Stimulated activated CD8-positive, alpha-beta memory T cell treated with anti-CD3 and anti-CD28 coated beads, Interleukin-12 subunit alpha, Interleukin-12 subunit beta, amount 100 ng/mL, for 4 hours (primary cell): ENCODE measurements around the gene GNAI3.

Source experiments
- DNase-seq: peaks from one replicate; pipeline ENCODE4 v3.0.0-alpha.2; 2020; ENCODE audit warnings: low read depth

Gene GNAI3

DNA sequence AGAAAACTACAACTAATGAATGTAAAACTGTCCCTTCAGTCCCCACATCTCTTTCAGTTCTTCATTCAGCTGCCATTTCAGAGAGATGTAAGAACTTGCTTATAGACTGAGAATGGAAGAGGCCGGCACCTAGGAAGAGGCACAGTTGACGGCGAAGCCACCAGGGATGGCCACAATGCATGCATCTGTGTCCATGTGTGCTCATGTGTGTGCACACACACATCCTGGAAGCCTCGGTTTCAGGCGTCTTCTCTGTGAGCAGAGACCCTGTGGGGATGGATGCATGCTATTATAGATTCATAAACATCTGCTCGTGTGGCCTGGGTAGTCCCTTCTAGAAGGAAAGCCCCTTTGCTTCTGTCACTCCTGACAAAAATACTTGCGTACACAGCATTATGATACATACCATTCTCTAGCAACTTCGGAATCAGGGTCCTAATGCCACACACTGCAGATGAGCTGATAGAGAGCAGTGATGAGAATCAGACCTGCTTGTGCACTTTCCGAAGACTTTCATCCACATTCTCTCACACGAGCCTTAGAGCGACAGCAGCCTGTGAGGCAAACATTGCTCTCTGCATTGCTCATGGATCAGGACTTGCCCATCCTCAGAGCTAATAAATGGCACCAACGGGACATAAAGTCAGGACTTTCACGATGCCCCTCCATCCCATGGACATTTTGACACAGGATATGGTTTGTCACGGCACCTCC is 21.2 kb upstream of the GNAI3 start:
- no peak for DNase-seq

DNA sequence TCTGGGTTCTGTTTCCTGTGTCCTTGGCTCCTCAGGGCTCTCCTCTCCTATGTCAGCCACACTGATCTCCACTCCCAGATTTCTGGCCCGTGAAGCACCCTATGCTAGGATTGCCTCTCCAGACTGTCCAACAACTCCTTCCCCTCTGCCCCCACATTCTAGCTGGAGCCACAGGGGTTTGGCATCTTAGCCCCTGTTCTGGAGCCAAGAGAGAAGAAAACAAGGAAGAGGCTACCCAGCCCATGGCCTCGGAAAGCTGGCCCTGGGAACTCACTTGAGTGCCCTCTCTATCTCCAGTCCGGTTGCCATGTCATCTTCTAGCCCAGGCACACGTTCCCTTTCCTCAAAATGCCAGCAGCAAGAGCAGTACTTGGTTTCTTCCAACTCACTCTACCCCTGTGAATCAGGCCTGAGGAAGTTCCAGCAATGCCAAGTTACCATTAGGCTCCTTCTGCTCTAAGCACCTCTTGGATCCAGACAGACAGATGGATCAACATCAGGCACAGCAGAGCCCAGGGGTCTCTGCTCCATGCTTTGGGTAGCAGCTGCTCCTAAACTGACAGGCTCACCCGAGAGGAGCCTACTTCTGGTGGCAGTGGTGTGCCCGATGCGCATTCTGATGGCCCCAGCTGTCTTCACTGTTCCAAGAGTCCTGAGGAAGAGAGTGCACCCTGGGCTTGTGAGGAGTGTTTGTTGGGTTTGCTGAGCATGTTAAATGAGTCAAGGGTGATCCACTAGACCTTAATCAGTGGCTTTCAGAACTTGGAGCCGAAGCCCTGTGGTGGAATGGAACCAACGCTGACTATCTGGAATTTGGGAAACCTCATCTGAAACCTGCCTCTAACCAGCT is 20.3 kb upstream of the GNAI3 start:
- DNase-seq, result no peak

DNA sequence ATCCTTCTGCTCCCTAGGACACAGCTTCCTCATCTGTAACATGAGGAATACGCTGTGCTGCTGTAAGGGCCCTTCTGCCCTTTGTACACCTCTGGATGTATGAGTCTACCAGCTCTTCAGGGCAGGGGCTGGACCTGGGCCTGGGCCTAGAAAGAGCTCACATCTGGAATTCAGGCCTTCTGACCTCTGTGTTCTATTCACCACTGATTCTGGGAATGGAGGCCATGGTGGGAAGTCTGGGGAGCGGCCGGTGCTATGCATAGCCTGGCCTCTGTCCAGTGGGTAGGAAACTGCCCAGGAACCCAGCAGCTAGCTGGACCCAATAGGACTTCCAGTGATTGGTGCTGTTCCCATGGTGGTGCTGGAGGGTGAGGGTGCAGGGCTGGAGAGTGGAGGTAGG is 19.7 kb upstream of the GNAI3 start:
- no peak for DNase-seq

DNA sequence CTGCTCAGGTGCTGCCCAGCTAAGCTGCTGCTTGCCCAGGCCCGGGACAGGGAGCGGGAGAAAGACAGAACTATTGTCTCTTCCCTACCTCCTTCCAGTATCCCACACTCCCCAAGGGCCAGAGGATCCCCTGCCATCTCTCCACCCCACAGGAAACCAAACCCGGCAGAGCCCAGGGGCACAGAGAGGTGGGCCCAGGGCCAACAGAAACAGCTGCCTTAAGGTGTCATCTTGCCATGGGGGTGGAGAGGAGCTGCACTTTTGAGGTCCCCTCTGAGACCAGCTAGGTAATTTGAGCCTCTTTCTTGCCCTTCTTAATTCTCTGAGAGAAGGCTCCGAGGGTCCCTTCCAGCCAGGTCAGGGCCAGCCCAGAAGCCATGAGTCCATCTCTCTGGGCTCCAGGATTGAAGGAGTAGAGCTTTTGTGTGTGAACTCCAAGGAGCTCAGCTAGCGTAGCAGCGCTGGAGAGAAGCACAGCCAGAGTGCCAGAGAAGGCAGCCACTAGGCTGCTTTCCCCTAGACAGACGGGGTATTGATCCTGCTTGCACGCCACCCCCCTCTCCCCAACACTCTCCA is 18.4 kb upstream of the GNAI3 start:
- DNase-seq, result no peak

DNA sequence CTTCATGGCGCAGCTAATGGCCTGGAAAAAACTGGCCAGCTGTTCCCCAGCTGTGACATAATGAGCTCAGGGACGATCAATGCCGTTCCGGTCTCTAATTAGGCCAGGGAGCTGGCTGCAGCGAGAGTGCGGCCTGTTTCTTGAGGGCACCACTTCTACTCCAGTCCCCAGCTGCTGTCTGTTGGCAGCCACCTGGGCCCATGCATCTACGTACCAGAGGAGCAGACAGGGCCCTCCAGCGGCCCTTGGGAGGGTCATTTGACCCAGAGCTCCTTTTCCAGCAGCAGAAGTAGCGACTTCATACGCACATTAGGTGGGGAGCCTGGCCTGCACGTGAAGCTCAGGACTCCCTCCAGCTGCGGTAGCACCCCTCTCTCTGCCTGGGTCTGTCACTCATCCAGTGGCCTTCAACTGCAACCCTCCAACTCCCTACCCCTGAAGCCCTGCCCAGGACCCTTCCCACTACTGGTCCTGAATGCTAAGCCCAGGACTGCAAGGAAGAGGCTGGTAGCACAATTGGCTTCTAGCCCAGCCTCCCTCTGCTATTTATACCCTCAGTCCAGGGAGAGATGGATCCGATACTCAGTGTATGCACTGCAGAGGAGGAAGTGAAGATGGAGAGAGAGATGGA is 17.8 kb upstream of the GNAI3 start:
- DNase-seq, result no peak

DNA sequence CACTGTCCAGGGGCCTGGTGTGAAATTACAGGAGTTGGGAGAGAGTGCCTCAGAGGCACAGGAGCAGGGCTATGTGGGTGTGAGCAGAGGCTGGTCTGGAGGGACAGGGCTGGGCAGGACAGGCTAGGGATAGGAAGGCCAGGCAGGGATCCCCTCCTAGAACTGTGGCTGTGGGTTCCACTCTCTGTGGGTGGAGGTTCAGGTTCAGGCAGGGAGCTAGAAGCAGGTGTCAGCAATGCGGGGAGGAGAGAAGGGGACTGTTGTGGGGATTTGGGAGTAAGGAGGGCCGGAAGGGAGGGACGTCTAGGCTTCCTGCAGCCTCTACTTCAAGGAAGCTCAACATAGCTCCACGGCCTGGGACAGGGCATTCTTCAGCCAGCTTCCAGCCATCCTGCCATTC is 17.0 kb upstream of the GNAI3 start:
- no peak for DNase-seq

DNA sequence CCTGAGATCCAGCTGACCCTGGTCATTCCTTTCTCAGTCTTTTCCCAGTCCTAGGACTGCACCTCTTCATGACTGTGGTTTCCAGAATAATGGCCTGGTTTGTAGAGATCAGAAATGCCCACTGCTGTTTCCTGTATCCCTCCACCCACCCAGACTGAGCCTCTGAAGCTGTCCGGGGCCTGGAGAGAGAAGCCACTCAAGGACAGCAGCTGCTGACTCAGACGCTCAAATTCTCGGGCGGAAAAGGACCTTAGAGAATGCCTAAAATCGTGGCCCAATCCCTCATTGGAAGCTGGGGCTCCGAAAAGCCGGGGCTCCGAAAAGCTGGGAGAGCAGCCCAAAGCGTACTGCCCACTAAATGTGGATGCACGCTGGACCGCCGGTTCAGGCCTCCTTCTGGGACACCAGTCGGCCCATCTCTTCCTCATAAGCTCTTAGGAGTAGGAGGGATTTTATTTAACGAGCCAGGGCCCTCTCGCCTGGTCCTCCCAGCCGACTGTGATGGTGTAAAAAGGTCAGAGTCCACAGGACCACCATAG is 16.5 kb upstream of the GNAI3 start:
- DNase-seq, result no peak

DNA sequence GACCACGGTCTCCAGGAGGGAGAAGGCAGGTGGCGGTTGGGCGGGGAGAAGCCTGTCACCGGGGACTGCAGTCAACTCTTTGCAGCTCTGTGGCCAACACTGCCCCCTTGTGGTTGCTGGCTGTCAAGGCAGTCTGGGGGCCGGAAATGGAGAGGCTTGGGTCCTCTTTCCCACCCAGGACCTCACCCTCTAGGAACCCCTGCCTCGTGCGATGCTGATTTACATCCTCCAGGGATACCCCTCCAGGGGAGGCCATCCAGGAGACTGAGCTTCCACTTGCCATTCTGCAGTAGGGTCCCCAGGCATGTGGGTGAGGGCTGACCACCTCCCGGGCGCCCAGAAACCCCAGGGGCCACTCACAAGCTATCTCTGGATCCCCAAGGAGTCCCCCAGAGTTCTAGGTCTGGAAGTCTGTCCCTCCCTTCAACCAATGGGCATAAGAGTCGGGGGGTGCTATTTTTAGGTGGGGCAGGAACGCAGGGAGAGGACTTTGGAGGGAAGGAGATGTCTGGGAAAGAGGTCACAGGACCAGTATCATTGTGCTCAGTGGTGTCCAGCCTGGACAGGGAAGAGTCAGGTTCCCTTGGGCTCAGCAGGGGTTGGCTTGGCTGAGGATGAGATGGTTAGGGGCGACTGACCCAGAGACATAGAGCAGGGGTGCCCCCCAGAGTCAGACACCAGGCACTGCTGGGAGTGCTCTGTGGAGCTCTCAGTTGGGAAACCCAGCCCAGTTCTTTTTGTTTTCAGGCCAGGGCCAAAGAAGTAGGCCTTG is 15.9 kb upstream of the GNAI3 start:
- DNase-seq, result peak; percentile 77

DNA sequence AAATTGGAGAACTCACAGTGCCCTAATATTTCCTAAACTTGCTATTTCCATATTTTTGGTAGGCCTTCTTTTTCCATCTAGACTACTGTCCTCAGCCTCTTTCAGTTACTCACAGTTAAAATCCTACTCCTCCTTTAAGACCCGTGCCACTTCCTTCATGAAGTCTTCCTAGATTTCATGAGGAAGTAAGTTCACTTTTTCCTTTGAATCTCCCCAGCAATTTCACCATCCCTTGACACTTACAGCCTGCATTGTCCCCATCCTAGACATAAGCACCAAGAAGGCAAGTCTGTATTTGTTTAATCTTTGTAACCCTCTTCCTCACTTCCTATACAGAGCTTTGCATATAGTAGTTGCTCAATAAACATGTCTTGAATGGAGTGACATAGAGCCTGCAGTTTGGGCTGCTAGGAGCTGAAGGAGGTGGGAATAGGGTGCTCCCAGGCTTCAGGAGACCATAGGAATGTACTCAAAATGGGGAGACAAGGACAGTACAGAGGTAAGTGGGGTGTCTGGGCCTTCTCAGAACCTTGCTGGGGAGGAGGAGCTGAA is 14.0 kb upstream of the GNAI3 start:
- no peak for DNase-seq

DNA sequence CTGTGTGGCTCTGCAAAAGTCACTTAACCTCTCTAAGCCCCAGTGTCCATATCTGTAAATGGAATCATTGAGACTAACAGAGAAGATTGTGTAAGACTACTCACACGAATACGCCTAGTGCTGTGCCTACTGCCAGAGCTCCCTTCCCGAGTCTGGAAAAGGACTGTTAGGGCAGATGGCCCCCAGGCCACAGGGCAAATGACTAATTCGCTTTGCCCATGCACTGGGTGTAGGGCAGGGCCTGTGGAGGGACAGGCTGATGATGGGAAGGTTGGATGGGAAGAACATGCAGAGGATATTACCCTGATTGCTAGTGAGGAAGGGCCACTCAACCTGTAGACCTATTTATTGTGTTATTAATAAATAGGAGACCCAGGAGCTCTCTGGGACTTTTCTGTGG is 12.9 kb upstream of the GNAI3 start:
- no peak for DNase-seq

DNA sequence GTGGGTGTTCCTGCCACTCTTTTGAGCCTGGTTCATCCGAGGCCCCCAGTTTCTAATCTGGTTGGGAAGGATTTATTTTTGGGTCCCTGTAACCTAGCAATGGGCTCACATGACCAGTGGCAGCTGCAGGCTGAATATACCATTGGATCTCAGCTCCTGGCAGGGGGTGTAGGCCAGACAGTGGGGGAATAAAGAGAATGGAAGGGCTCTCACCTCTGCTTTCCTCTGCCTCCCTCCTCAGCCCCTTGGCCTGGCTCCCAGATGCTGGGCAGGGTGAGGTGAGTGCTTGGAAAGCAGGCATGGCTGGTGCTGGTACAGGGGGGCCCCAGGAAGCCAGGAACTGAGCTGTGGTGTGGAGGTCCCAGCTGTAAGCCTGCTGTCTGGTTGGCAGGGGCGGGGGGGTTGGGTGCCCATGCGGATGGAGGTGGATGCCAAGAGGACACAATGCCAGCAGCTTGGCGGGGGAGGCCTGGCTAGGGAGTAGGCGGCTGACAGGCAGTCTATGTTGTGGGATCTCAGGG is 12.4 kb upstream of the GNAI3 start:
- DNase-seq, result no peak

DNA sequence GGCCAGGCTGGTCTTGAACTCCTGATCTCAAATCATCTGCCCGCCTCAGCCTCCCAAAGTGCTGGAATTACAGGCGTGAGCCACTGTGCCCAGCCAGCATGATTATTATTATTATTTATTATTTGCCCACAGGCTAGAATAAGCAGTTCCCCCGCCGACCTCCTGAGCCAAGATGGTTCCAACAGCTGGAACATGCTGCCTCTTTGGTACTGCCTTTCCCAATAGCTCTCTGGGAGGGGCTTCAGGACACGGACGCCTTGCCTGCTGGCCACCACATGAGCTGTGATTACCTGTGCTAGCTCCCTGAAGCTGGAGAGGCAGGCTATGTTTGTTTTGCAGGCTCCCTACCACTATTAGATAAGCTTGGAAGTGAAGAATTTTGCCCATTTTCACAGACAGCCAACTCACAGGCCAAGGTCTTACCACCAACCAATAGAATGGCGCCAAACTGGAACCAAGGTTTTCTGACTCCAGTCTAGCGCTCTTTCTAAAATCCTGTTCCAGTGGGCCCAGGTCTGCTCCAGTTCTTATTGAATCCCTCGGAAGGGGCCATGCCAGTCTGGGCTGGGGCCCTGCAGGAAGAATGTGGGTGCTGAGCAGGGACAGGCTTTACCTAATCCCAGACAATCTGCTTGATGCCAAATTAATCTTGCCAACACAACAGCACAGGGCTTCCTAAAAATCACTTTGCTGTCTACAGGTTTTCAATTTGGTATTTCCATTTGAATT is 10.8 kb upstream of the GNAI3 start:
- no peak for DNase-seq

DNA sequence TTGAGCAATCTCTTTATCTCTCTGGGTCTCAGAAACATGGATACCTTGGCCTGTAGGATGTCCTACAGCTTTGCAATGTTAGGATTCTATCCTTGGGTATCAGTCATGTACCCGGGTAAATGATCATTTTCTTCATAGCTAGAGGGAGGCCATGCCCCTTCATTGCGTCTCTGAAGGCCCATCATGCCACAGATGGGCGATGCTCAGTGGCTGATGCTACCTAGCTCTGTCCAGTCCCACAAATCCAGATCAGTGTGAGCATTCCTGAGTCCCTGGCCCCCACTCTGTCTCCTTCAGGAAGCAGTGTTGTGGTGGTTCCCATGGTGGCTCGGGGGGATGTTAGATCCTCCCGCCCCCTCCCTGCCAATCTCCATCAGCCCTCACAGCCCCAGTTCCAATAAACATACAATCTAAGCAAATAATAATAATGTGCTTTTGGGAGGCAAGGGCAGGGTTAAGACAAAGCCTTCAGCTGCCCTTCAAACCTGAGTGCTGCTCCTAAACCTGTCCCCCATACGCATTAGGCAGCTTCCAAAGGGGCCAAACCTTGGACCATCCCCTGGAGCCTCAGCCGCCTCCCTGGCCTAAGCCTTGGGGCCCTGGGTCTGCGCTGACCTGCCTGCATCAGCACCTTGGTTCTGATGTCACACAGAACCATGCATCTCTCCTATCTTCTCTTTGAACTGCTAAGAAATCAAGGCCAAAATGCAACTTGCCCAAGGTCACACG is 9.4 kb upstream of the GNAI3 start:
- no peak for DNase-seq

DNA sequence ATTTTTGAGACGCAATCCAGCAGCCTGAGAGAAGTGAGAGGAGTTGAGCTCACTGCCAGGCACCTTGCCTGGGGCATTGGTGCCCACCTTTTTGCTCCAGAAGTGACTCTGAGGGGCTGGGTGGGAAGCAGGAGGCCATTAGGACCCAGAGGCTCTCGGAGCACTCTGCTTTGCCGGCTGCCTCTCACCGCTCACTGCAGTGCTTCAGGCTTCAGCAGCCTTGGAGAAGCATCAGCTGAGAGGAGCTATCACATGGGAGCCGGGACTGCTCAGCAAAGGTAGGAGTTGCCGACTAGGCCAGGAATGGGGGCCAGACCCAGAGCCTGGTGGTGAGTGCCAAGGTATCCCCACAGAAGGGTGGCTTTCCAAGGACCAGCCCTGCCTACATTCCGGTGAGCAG is 8.7 kb upstream of the GNAI3 start, which contains the start of gene GPR61:
TSS of gene GPR61 (plus strand) at position 197 of the 400 bp plus-strand sequence. CDS start 3,151 bp downstream, outside the sequence.
- DNase-seq, result no peak

DNA sequence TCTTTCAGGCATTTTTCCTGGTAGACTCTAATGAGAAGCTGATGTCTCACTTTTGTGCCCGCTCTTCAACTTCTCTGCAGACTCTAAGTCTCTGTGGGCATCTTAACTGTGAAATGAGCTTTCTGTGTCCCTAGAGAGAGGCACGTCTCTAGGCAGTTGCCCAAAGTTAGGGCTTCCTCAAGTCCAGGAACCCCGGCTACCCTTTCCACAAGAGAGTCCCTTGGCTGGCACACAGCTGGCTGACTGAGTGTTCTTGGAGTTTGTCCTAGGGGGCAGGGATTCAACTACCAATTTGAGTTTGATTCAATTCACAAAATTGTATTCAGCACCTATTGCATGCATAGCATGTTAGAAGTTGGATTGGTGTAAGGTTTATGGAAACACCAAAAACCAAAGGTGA is 7.3 kb upstream of the GNAI3 start:
- DNase-seq, result no peak

DNA sequence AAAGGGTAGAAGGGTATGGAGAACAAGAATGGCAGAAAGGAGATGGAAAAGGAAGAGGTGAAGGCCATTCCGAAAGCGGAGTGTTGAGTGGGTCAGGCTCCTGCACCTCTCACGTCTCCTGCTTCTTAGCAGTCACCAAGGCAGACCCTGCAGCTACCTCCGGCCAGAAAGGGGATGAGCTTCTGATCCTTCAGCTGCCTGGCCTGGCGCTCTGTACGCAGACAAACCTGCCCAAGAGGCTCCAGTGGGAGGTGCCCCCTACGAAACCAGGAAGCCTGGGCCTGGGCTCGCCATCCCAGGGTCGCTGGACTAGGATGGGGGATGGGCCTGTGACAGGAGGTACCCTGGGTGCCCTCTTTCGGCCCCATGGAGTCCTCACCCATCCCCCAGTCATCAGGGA is 5.8 kb upstream of the GNAI3 start:
- DNase-seq, result no peak

DNA sequence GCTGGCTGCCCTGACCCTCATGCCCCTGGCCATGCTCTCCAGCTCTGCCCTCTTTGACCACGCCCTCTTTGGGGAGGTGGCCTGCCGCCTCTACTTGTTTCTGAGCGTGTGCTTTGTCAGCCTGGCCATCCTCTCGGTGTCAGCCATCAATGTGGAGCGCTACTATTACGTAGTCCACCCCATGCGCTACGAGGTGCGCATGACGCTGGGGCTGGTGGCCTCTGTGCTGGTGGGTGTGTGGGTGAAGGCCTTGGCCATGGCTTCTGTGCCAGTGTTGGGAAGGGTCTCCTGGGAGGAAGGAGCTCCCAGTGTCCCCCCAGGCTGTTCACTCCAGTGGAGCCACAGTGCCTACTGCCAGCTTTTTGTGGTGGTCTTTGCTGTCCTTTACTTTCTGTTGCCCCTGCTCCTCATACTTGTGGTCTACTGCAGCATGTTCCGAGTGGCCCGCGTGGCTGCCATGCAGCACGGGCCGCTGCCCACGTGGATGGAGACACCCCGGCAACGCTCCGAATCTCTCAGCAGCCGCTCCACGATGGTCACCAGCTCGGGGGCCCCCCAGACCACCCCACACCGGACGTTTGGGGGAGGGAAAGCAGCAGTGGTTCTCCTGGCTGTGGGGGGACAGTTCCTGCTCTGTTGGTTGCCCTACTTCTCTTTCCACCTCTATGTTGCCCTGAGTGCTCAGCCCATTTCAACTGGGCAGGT is 5.0 kb upstream of the GNAI3 start:
- no peak for DNase-seq

DNA sequence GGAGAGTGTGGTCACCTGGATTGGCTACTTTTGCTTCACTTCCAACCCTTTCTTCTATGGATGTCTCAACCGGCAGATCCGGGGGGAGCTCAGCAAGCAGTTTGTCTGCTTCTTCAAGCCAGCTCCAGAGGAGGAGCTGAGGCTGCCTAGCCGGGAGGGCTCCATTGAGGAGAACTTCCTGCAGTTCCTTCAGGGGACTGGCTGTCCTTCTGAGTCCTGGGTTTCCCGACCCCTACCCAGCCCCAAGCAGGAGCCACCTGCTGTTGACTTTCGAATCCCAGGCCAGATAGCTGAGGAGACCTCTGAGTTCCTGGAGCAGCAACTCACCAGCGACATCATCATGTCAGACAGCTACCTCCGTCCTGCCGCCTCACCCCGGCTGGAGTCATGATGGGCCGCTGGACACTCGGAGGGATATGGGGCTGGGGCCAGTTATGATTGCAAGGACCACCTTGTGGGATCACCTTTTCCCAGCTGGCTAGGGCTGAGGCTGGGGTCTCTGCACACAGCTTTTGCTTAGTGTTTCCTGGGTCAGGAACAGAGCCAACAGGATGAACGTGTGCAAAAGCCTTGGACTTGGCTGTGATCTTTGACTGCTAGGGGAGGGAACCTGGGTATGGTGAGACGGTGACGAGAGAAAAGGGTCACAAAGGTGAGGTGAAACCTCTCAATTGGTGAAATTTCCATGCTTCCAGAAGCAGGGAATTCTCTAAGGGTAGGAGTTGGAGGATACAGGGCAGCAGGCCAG is 4.3 kb upstream of the GNAI3 start:
- DNase-seq, result no peak
